ENCODE results near the gene SDK1. TPM values are rescaled to one million over a fixed set of nuclear protein-coding genes. Genes with fewer than 3 reads are reported as not detected.

SDK1 gene
- total and polyA plus RNA-seq, 7 experiments from 2014 or later, result 0.07 to 2.5 (median 0.54) TPM

DNA sequence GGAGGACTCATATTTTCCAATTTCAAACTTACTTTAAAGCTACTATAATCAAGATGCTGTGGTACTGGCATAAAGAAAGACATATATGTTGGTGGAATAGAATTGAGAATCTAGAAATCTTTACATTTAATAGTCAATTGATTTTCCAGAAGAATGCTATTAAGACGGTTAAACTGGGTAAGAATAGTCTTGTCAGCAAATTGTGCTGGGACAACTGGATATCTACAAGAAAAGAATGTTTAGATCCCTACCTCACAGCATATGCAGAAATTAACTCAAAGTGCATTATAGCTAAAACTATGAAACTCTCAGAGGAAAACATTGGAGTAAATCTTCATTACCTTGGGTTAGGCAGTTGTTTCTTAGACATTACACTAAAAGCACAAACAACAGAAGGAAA, 203.3 kb downstream of the SDK1 start:
- Mint-ChIP-seq H3K27me3 (peaks cover 0 to 6% (median 0%) of the 10 kb centered on the region in 5 donors), H3K27ac (no peak overlapping the region), H3K4me1 (no peaks in the 10 kb centered on the region), H3K4me3 (no peak overlapping the region), H3K36me3 (peaks cover 0 to 35% (median 15%) of the 10 kb centered on the region in 5 donors), H3K9me3 (peaks cover 12 to 66% (median 38%) of the 10 kb centered on the region in 11 donors)
- intact Hi-C loops (cut with micrococcal nuclease), result no loop called here
- peaks cover 0 to 9% (median 0%) of the 10 kb centered on the region in 3 experiments for H3K9me3 ChIP-seq (ENCODE audit: control insufficient read depth in 2 of 3, low read length in 3 of 3)
- DNase-seq (no peak), ATAC-seq (no peak)
- CTCF ChIA-PET, result interaction anchor here (0.6 kb wide), 1 partner anchor 56 kb away, joined by 3 read pairs; no protein-coding TSS in a partner anchor
- POLR2A ChIA-PET, result no interaction called here
- H3K27me3 ChIP-seq (ENCODE audit: control insufficient read depth in 2 of 2, insufficient read depth in 2 of 2, low read length in 2 of 2), result no peaks in the 10 kb centered on the region
- no peaks in the 10 kb centered on the region for H3K4me1 ChIP-seq (ENCODE audit: control insufficient read depth in 2 of 2, insufficient read depth in 2 of 2, low read length in 2 of 2)
- no peak overlapping the region for H3K4me3 ChIP-seq (ENCODE audit: low read length)
- H3K27ac ChIP-seq (ENCODE audit: low read depth, low read length), result no peak overlapping the region
- no peaks in the 10 kb centered on the region for H3K36me3 ChIP-seq (ENCODE audit: control insufficient read depth in 2 of 3, insufficient read depth in 3 of 3, low read length in 3 of 3)

DNA sequence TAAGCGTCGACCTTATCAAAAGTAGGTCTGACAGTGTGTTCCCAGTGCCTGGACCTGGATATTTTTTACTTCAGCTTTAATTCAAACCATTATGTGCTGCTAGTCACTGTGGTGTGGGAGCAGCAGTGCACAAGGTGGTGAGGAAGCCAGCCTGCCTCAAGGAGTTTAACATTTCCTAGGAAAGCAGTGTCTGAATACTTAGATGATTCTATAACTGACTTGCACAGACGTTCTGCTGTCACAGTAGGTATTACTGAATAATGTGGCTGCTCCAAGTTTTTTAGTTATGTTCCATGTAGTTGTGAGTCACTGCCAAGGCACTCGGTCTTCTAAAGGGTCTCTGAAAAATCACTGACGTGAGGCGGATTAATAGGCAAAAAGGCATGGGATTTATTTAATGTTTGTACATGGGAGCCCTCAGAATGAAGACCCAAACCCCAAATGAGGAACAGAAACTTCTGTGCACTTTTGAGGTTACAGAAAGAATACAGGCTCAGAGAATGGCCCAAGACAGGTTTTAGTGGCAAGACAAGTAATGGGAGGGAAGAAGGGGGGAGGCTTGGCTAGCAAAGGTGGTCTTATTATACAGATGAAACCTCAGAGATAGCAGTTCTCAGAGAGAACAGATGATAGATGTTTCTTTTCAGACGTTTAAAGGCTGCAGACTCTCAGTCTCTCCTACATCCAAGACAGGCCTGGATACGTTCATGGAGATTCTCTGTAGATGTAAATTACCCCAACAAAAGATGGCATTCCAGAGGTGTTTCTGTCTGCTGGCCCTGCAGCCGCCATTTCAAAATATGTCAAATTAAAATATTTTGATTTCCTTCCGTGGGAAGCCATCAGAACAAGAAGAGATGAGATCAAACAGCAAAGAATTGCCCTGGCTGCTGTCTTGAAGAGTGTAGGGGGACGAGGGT, 209.3 kb downstream of the SDK1 start:
- Mint-ChIP-seq H3K4me1 (peaks cover 0 to 3% (median 0%) of the 10 kb centered on the region in 7 donors), H3K27me3 (peaks cover 0 to 7% (median 3%) of the 10 kb centered on the region in 5 donors), H3K27ac (no peak overlapping the region), H3K4me3 (no peak overlapping the region), H3K9me3 (peaks cover 5 to 30% (median 16%) of the 10 kb centered on the region in 11 donors), H3K36me3 (peaks cover 0 to 18% (median 9%) of the 10 kb centered on the region in 5 donors)
- no peaks in the 10 kb centered on the region for H3K9me3 ChIP-seq (ENCODE audit: control insufficient read depth in 2 of 3, low read length in 3 of 3)
- H3K4me1 ChIP-seq (ENCODE audit: control insufficient read depth in 2 of 2, insufficient read depth in 2 of 2, low read length in 2 of 2), result no peaks in the 10 kb centered on the region
- ChIA-PET CTCF (no interaction called here), POLR2A (no interaction called here)
- H3K4me3 ChIP-seq (ENCODE audit: low read length), result no peak overlapping the region
- no peak overlapping the region for H3K27ac ChIP-seq (ENCODE audit: low read depth, low read length)
- no peaks in the 10 kb centered on the region for H3K27me3 ChIP-seq (ENCODE audit: control insufficient read depth in 2 of 2, insufficient read depth in 2 of 2, low read length in 2 of 2)
- DNase-seq (no peak), ATAC-seq (no peak)
- H3K36me3 ChIP-seq (ENCODE audit: control insufficient read depth in 2 of 3, insufficient read depth in 3 of 3, low read length in 3 of 3), result no peaks in the 10 kb centered on the region
- intact Hi-C loops (cut with micrococcal nuclease), result no loop called here

DNA sequence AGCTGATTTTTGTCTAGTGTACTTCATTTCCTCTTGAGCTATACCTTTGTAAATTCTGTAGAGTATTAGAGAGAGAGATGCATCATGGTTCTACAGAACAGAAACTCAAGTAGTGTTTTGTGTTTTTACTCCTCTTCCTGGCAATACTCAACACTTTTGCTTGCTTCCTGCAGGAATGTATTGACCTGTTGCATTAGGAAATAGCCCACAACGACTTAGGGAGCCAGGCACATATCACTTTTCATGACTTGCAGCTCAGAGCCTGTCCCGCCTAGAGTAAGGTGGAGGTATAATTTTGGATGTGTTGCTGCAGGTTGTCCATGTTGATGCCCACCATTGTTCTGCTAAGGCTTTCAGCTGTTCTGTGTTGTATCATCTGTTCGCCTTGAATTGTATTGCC, 216.3 kb downstream of the SDK1 start:
- H3K4me3 ChIP-seq (ENCODE audit: low read length), result no peak overlapping the region
- intact Hi-C loops (cut with micrococcal nuclease), result no loop called here
- ChIA-PET CTCF (interaction anchor here (0.6 kb wide), 1 partner anchor 62 kb away, joined by 4 read pairs; no protein-coding TSS in a partner anchor), POLR2A (interaction anchor here (0.7 to 1.0 kb wide), 2 partner anchors 9 to 10 kb away, joined by 3 read pairs; no protein-coding TSS in a partner anchor)
- H3K9me3 ChIP-seq (ENCODE audit: control insufficient read depth in 2 of 3, low read length in 3 of 3), result no peaks in the 10 kb centered on the region
- Mint-ChIP-seq H3K4me1 (peaks cover 0 to 43% (median 25%) of the 10 kb centered on the region in 7 donors), H3K36me3 (no peaks in the 10 kb centered on the region), H3K4me3 (peak overlapping the region in 1 of 10 donors; percentile 8), H3K27me3 (peaks cover 0 to 16% (median 5%) of the 10 kb centered on the region in 5 donors), H3K9me3 (no peaks in the 10 kb centered on the region), H3K27ac (peak overlapping the region in 1 of 9 donors; percentile 7)
- no peak overlapping the region for H3K27ac ChIP-seq (ENCODE audit: low read depth, low read length)
- no peak for DNase-seq
- no peak for ATAC-seq
- H3K4me1 ChIP-seq (ENCODE audit: control insufficient read depth in 2 of 2, insufficient read depth in 2 of 2, low read length in 2 of 2), result no peaks in the 10 kb centered on the region
- no peaks in the 10 kb centered on the region for H3K27me3 ChIP-seq (ENCODE audit: control insufficient read depth in 2 of 2, insufficient read depth in 2 of 2, low read length in 2 of 2)
- H3K36me3 ChIP-seq (ENCODE audit: control insufficient read depth in 2 of 3, insufficient read depth in 3 of 3, low read length in 3 of 3), result no peaks in the 10 kb centered on the region

DNA sequence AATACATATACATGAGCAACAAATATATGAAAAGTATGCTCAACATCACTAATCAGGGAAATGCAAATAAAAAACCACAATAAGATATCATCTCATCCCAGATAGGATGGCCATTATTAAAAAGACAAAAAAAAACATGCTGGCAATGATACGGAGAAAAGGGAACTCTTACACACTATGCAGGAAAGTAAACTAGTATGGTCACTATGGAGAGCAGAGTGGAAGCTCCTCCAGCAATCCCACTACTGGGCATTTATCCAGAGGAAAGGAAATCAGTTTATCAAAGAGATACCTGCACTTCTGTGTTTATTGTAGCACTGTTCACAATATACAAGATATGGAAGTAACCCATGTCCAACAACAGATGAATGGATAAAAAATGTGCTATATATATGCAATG, 217.5 kb downstream of the SDK1 start:
- peaks cover 0 to 43% (median 25%) of the 10 kb centered on the region in 7 donors for H3K4me1 Mint-ChIP-seq
- ChIA-PET CTCF (no interaction called here), POLR2A (no interaction called here)
- Histone ChIP-seq H3K27me3 (ENCODE audit: control insufficient read depth in 2 of 2, insufficient read depth in 2 of 2, low read length in 2 of 2) (no peaks in the 10 kb centered on the region), H3K4me3 (ENCODE audit: low read length) (no peak overlapping the region), H3K4me1 (ENCODE audit: control insufficient read depth in 2 of 2, insufficient read depth in 2 of 2, low read length in 2 of 2) (no peaks in the 10 kb centered on the region), H3K9me3 (ENCODE audit: control insufficient read depth in 2 of 3, low read length in 3 of 3) (no peaks in the 10 kb centered on the region), H3K36me3 (ENCODE audit: control insufficient read depth in 2 of 3, insufficient read depth in 3 of 3, low read length in 3 of 3) (no peaks in the 10 kb centered on the region), H3K27ac (ENCODE audit: low read depth, low read length) (no peak overlapping the region)
- no peak overlapping the region for H3K27ac Mint-ChIP-seq
- intact Hi-C loops (cut with micrococcal nuclease), result no loop called here
- H3K36me3 Mint-ChIP-seq, result no peaks in the 10 kb centered on the region
- ATAC-seq (no peak), DNase-seq (no peak)
- no peaks in the 10 kb centered on the region for H3K9me3 Mint-ChIP-seq
- peaks cover 0 to 14% (median 5%) of the 10 kb centered on the region in 5 donors for H3K27me3 Mint-ChIP-seq
- no peak overlapping the region for H3K4me3 Mint-ChIP-seq

DNA sequence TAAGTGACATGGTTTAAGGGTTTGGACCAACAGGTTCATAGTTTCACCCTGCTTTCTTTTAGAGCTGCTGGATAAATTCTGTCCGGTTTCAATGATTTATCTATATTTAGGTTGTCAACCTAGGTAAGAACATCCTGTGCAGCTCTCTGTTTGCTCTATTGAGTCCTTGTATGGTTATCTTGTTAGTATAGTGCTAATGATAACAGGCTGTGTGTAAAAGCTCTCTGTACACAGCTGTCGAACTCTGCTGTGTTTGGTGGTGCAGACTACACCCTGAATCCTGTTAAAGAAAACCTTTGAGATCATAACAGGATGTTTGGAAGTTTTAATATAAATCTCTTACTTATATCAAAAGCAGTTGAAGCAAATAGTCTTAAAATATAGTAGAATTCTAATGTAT, 219.2 kb downstream of the SDK1 start:
- Histone ChIP-seq H3K27me3 (ENCODE audit: control insufficient read depth in 2 of 2, insufficient read depth in 2 of 2, low read length in 2 of 2) (no peaks in the 10 kb centered on the region), H3K4me1 (ENCODE audit: control insufficient read depth in 2 of 2, insufficient read depth in 2 of 2, low read length in 2 of 2) (no peaks in the 10 kb centered on the region), H3K9me3 (ENCODE audit: control insufficient read depth in 2 of 3, low read length in 3 of 3) (no peaks in the 10 kb centered on the region), H3K36me3 (ENCODE audit: control insufficient read depth in 2 of 3, insufficient read depth in 3 of 3, low read length in 3 of 3) (no peaks in the 10 kb centered on the region), H3K27ac (ENCODE audit: low read depth, low read length) (no peak overlapping the region), H3K4me3 (ENCODE audit: low read length) (no peak overlapping the region)
- ChIA-PET CTCF (no interaction called here), POLR2A (interaction anchor here (0.6 kb wide), 1 partner anchor 29 kb away, joined by 3 read pairs; no protein-coding TSS in a partner anchor)
- H3K9me3 Mint-ChIP-seq, result no peaks in the 10 kb centered on the region
- peak overlapping the region in 1 of 10 donors; percentile 0 for H3K4me3 Mint-ChIP-seq
- peaks cover 0 to 11% (median 0%) of the 10 kb centered on the region in 5 donors for H3K27me3 Mint-ChIP-seq
- peaks cover 0 to 43% (median 25%) of the 10 kb centered on the region in 7 donors for H3K4me1 Mint-ChIP-seq
- H3K27ac Mint-ChIP-seq, result peak overlapping the region in 3 of 9 donors; percentile 2 to 66 (median 13)
- no peak for ATAC-seq
- peak in 5 of 9 donors; percentile 1 to 18 (median 4) for DNase-seq
- H3K36me3 Mint-ChIP-seq, result no peaks in the 10 kb centered on the region
- intact Hi-C loops (cut with micrococcal nuclease), result no loop called here

DNA sequence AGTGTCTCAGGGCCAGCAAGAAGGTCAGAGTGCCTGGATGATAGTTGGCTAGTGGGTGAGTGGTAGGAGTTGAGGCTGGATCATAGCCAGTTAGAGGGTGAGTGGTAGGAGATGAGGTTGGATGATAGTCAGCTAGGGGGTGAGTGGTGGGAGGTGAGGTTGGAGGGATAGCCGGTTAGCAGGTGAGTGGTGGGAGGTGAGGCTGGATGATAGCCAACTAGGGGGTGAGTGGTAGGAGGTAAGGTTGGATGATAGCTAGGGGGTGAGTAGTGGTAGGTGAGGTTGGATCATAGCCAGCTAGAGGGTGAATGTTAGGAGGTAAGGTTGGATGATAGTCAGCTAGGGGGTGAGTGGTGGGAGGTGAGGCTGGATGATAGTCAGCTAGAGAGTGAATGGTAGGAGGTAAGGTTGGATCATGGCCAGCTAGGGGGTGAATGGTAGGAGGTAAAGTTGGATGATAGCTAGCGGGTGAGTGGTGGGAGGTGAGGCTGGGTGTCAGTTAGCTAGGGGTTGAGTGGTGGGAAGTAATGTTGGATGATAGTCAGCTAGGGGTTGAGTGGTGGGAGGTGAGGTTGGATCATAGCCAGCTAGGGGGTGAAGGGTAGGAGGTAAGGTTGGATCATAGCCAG, 226.6 kb downstream of the SDK1 start:
- H3K4me3 ChIP-seq (ENCODE audit: low read length), result no peak overlapping the region
- H3K9me3 ChIP-seq (ENCODE audit: control insufficient read depth in 2 of 3, low read length in 3 of 3), result no peaks in the 10 kb centered on the region
- ATAC-seq (no peak), DNase-seq (no peak)
- Mint-ChIP-seq H3K27ac (no peak overlapping the region), H3K9me3 (no peaks in the 10 kb centered on the region), H3K27me3 (peaks cover 0 to 4% (median 0%) of the 10 kb centered on the region in 5 donors), H3K36me3 (no peaks in the 10 kb centered on the region), H3K4me3 (no peak overlapping the region), H3K4me1 (peaks cover 0 to 3% (median under 1%) of the 10 kb centered on the region in 7 donors)
- no peaks in the 10 kb centered on the region for H3K27me3 ChIP-seq (ENCODE audit: control insufficient read depth in 2 of 2, insufficient read depth in 2 of 2, low read length in 2 of 2)
- CTCF ChIA-PET, result no interaction called here
- intact Hi-C loops (cut with micrococcal nuclease), result no loop called here
- POLR2A ChIA-PET, result interaction anchor here (0.5 kb wide), 1 partner anchor 10 kb away, joined by 3 read pairs; no protein-coding TSS in a partner anchor
- H3K36me3 ChIP-seq (ENCODE audit: control insufficient read depth in 2 of 3, insufficient read depth in 3 of 3, low read length in 3 of 3), result no peaks in the 10 kb centered on the region
- H3K27ac ChIP-seq (ENCODE audit: low read depth, low read length), result no peak overlapping the region
- H3K4me1 ChIP-seq (ENCODE audit: control insufficient read depth in 2 of 2, insufficient read depth in 2 of 2, low read length in 2 of 2), result no peaks in the 10 kb centered on the region

Measured in naive thymus-derived CD4-positive, alpha-beta T cell (primary cell).